GM12875 (cell line): ENCODE results near the gene PLCH2.

Experiments used
- H3K4me3 ChIP-seq: one replicate; pipeline ENCODE4 v1.5.1; 2011; ENCODE audit warnings: low read depth, low read length, control low read depth
- CTCF ChIP-seq: IDR thresholded peaks from 2 replicates; pipeline ENCODE4 v1.5.1; 2011; ENCODE audit warnings: low read depth, mild to moderate bottlenecking, control low read depth, inconsistent platforms, low read length, moderate library complexity, borderline replicate concordance; ENCODE audit not compliant: insufficient read depth

Gene PLCH2

GRCh38 chr1:2493218-2493617 is 17.1 kb downstream of the PLCH2 start:
- TF ChIP-seq CTCF: no peak
- no peak overlapping the region for H3K4me3 ChIP-seq

- TF ChIP-seq CTCF: no peak
- H3K4me3 ChIP-seq: no peak overlapping the region
These were observed 17.7 kb downstream of the PLCH2 start for GRCh38 chr1:2493691-2494322.

- TF ChIP-seq CTCF: no peak
- no peak overlapping the region for H3K4me3 ChIP-seq
These were observed 18.2 kb downstream of the PLCH2 start for GRCh38 chr1:2494323-2494693.

- no peak overlapping the region for H3K4me3 ChIP-seq
- TF ChIP-seq CTCF: no peak
These were observed 18.9 kb downstream of the PLCH2 start for GRCh38 chr1:2495026-2495425.

- no peak overlapping the region for H3K4me3 ChIP-seq
- TF ChIP-seq CTCF: no peak
These were observed 19.5 kb downstream of the PLCH2 start for GRCh38 chr1:2495546-2495945.

GRCh38 chr1:2496087-2496622 is 20.1 kb downstream of the PLCH2 start:
- no peak for TF ChIP-seq CTCF
- no peak overlapping the region for H3K4me3 ChIP-seq

- TF ChIP-seq CTCF: no peak
- no peak overlapping the region for H3K4me3 ChIP-seq
These were observed 20.7 kb downstream of the PLCH2 start for GRCh38 chr1:2496746-2497145.
